NCI-H345 (cell line): ENCODE results near the gene NEDD8.

Source experiments
- DNase-seq: peaks from one replicate; lab custom pipeline; 2025; lab: John Stamatoyannopoulos, UW

The NEDD8 gene

DNA sequence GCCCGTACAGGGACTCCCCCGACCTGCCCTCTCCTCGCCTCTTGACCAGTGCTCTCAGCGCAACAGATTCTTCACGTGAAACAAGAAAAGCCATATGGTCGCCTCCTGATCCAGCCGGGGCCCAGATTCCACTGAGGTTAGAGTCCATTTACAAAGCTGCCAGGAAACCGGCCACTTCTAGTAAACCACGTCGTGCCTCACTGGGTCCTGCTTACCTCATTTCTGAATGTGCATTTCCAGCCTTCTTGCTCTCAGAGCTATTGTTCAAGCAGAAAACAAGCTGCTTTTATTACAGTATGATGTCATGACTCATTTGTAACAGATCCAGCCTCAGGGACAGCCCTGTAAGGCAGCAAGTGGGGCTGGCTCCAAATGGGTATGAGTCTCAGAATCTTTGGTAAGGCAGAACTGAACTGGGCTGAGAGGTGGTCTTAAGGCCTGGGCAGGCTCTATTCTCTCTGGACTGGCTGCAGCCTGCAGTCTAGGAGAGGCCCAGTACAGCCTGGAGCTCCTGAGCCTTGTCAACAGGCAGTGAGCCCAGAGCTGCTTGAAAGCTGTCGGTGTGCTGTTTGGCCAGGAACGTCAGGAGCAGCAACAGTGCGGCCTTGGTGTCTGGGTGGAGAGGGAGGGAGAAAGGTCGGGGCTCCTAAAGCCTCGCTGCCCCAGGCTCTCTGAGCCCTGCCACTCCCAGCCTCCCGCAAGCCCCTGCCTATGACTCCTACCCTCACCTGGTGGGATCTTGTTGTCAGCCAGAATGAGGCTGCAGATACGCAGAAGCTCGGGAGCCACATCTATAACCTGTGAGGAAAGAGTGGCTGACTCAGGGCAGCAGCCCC is 52.0 kb downstream of the NEDD8 start:
- DNase-seq, result no peak

- DNase-seq, result no peak
These were observed 52.7 kb downstream of the NEDD8 start for GRCh38 chr14:24179294-24179960.

DNA sequence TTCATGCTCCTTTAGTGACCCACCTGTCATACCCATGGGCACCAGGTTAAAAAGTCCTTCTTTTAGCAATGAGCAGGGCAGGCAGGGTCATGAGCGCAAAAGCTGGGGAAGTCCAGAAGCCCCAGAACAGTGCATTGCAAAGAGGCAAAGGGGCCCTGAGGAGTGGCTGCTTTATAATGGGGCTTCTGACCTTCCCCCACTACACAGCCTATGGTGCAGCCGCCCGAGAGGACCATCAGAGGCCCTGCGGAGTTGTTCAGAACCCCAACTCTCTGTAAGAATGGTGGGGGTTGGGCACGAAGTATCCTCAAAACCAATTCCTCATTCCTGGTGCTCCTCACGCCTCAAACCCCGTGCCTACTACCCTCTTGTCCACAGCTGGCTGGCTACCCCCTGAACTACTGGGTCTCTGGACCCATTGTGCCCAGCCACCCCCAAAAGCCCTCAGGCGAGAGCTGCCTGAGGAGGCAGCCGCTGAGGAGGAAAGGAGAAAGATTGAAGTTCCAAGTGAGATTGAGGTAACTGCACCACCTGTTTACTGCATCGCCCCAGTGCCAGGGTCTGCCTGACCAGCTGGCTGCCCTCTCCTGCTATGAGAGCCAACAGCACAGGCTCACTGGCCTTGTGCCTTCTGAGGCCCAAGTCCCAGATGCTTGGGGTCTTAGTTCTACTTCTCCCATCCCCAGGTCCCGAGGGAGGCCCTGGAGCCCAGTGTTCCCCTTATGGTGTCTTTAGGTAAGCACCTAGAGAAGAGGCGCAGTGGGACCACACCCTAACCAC is 53.6 kb downstream of the NEDD8 start:
- DNase-seq, result no peak

DNA sequence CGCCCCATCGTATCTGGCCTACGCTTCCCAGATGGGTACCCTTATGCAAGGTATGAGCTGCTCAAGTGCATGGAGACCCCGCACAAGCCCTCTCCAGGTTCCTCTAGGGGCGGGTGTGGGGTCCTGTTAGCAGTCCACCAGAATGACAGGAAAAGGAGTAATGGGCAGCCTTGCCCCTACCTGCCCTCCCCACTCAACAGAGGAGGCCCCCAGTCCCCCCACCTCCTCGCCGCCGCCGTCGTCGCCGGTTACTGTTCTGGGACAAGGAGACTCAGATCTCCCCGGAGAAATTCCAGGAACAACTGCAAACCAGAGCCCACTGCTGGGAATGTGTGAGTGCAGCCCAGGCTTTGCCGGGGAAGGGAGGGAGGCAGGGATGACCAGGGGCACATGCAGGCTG is 54.3 kb downstream of the NEDD8 start:
- DNase-seq, result no peak

GRCh38 chr14:24177041-24177825 is 54.9 kb downstream of the NEDD8 start:
- DNase-seq, result no peak

GRCh38 chr14:24176599-24176998 is 55.6 kb downstream of the NEDD8 start:
- DNase-seq, result no peak

GRCh38 chr14:24172871-24173281 is 59.3 kb downstream of the NEDD8 start:
- DNase-seq, result no peak

DNA sequence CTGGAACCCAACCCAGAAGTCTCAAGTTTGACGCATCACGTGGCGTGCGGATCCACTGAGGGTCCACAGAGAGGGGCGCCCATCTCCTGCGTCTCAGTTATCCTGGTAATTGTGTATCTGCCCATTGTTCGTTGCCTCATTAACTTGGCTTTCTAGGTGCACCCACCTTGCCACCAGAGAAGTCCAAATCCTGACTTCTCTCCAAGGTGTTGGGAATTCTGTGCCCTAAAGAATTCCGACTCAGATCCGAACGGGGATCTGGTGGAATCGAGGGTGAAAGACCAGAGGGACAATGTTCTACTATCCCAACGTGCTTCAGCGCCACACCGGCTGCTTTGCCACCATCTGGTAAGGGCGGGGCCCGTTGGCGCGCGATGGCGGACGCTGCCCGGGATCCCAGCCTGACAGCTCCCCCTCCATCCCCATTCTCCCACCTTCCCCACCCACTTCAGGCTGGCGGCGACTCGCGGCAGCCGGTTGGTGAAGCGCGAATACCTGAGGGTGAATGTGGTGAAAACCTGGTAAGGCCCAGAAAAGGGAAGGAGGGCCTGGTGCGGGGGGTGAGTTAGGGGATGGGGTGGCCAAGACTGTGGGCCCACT is 59.8 kb downstream of the NEDD8 start:
- DNase-seq, result no peak

- peak; percentile 92 for DNase-seq
These were observed 60.5 kb downstream of the NEDD8 start, which contains the start of gene REC8 for GRCh38 chr14:24171422-24172260. REC8 (plus strand) TSS chr14:24172080; CDS start chr14:24172553, 473 bp downstream.

- DNase-seq, result no peak
These were observed 64.6 kb downstream of the NEDD8 start for GRCh38 chr14:24167469-24168114.
